Measurements from ENCODE around the gene PKNOX1. TPM values are rescaled to one million over a fixed set of nuclear protein-coding genes. Genes with fewer than 3 reads are reported as not detected.
"Not testable (repeated sequence)": the region's sequence is repeated elsewhere in the genome, so short reads cannot be mapped to it uniquely, and the experiment has no call there.

The PKNOX1 gene
- total and polyA plus RNA-seq, 2 donors (not counting 1 experiment from before 2014, with no cell fraction given): 12.2 to 43.8 TPM

DNA sequence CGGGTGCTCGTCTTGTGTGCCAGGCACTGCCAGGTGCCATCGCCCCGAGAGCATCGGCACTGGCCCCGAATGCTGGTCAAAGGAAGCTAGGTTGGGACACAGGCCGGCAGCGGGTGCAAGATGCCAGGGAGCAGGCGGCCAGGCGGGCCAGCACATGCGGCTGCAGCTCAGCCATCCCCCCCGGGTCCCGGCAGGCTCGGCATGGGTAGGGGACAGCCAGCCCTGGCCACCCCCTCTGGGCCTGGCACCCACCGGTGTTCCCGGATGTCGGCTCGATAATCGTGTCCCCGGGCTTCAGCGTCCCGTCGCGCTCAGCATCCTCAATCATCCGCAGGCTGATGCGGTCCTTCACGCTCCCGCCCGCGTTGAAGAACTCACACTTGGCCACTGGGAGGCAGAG is 91.6 kb downstream of the PKNOX1 start:
- not testable (repeated sequence) for H3K9ac ChIP-seq (ENCODE audit: insufficient read depth, low read length); H3K4me1 ChIP-seq (ENCODE audit: control insufficient read depth, extremely low read depth, insufficient read depth, low read length); H3K4me2 ChIP-seq (ENCODE audit: extremely low read depth, insufficient read depth, low read length); H2AFZ ChIP-seq (ENCODE audit: low read length); H3K4me3 ChIP-seq (replicated peaks in 1 of 4; ENCODE audit: control extremely low read depth in 1 of 4, insufficient read depth in 1 of 4, low read depth in 3 of 4, low read length in 4 of 4); DNase-seq (ENCODE audit: low read depth in 2 of 2); H3K36me3 ChIP-seq (ENCODE audit: control insufficient read depth, insufficient read depth, low read length); H3K79me2 ChIP-seq (ENCODE audit: control insufficient read depth, insufficient read depth, low read length); H3K27ac ChIP-seq (ENCODE audit: insufficient read depth, low read length); H4K20me1 ChIP-seq (ENCODE audit: control insufficient read depth, extremely low read depth, insufficient read depth, low read length); H3K9me3 ChIP-seq (ENCODE audit: control insufficient read depth, insufficient read depth, low read depth, low read length); H3K27me3 ChIP-seq (ENCODE audit: control insufficient read depth, insufficient read depth, low read length)

DNA sequence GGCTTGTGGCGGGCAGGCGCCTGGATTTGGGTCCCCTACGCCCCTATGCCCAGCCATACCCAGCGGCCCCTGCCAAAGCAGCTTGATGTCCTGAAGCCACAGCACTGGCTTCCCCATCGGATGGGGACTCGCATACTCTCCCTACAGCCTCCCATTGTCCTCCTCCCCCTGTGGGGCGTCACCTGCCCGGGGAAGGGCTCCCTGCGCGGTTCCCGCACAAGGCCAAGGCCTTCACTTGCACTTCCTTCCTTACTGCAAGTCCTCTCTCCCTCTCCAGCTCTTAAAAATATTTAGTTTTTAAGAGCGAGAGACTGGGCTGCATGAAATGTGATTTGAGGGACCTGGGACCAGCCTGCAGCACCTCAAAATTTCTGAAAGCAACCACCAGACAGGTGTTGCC is 92.3 kb downstream of the PKNOX1 start:
- H3K4me2 ChIP-seq (ENCODE audit: extremely low read depth, insufficient read depth, low read length); H3K36me3 ChIP-seq (ENCODE audit: control insufficient read depth, insufficient read depth, low read length); H3K27me3 ChIP-seq (ENCODE audit: control insufficient read depth, insufficient read depth, low read length); H4K20me1 ChIP-seq (ENCODE audit: control insufficient read depth, extremely low read depth, insufficient read depth, low read length); H3K9ac ChIP-seq (ENCODE audit: insufficient read depth, low read length); H3K4me3 ChIP-seq (replicated peaks in 1 of 4; ENCODE audit: control extremely low read depth in 1 of 4, insufficient read depth in 1 of 4, low read depth in 3 of 4, low read length in 4 of 4); H2AFZ ChIP-seq (ENCODE audit: low read length); H3K27ac ChIP-seq (ENCODE audit: insufficient read depth, low read length); H3K9me3 ChIP-seq (ENCODE audit: control insufficient read depth, insufficient read depth, low read depth, low read length); H3K4me1 ChIP-seq (ENCODE audit: control insufficient read depth, extremely low read depth, insufficient read depth, low read length); DNase-seq (ENCODE audit: low read depth in 2 of 2); H3K79me2 ChIP-seq (ENCODE audit: control insufficient read depth, insufficient read depth, low read length): not testable (repeated sequence)

DNA sequence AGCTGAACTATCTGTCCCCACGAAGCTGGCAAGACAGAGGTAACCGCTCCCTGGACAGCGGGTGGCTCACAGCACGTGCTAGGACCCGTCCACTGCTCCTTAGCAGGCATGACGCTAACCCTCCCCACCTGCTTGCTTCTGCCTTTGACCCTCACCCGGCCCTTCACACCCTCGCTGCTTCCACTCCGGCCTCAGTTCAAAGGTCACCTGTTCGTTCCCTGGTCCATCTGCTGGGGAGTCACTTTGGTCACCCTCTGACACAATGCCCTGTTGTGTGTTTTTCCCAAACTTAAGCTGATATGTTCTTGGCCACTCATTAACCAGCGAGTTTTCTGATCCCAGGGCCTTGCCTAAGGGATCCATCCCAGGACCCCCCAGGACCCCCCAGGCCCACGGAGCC is 93.7 kb downstream of the PKNOX1 start:
- not testable (repeated sequence) for H3K4me2 ChIP-seq (ENCODE audit: extremely low read depth, insufficient read depth, low read length); H3K36me3 ChIP-seq (ENCODE audit: control insufficient read depth, insufficient read depth, low read length); H3K9me3 ChIP-seq (ENCODE audit: control insufficient read depth, insufficient read depth, low read depth, low read length); H3K79me2 ChIP-seq (ENCODE audit: control insufficient read depth, insufficient read depth, low read length); H4K20me1 ChIP-seq (ENCODE audit: control insufficient read depth, extremely low read depth, insufficient read depth, low read length); H3K4me3 ChIP-seq (replicated peaks in 1 of 4; ENCODE audit: control extremely low read depth in 1 of 4, insufficient read depth in 1 of 4, low read depth in 3 of 4, low read length in 4 of 4); H3K9ac ChIP-seq (ENCODE audit: insufficient read depth, low read length); H3K27me3 ChIP-seq (ENCODE audit: control insufficient read depth, insufficient read depth, low read length); DNase-seq (ENCODE audit: low read depth in 2 of 2); H2AFZ ChIP-seq (ENCODE audit: low read length); H3K4me1 ChIP-seq (ENCODE audit: control insufficient read depth, extremely low read depth, insufficient read depth, low read length); H3K27ac ChIP-seq (ENCODE audit: insufficient read depth, low read length)

DNA sequence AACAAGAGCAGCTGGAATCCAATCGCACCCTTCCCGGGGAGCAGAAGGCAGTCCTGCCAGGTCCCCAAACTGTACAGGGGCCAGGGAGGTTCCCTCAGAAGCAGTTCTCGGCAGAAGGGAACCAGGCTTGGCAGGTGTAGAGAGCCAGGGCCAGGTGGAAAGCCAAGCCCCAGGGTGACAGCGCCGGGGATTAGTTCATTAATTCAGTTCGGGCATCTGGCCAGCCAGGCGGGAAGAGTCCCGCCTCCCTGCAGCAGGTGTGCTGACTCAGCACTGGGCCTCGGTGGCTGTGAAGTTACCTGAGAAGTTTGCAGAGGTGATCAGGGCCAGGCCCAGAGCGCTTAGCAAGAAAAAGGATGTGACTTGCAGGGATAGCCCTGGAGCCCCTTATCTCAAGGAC is 95.3 kb downstream of the PKNOX1 start:
- not testable (repeated sequence) for H3K27ac ChIP-seq (ENCODE audit: insufficient read depth, low read length); H3K9ac ChIP-seq (ENCODE audit: insufficient read depth, low read length); H4K20me1 ChIP-seq (ENCODE audit: control insufficient read depth, extremely low read depth, insufficient read depth, low read length); H3K9me3 ChIP-seq (ENCODE audit: control insufficient read depth, insufficient read depth, low read depth, low read length); H3K4me1 ChIP-seq (ENCODE audit: control insufficient read depth, extremely low read depth, insufficient read depth, low read length); H2AFZ ChIP-seq (ENCODE audit: low read length); H3K27me3 ChIP-seq (ENCODE audit: control insufficient read depth, insufficient read depth, low read length); DNase-seq (ENCODE audit: low read depth in 2 of 2); H3K4me3 ChIP-seq (replicated peaks in 1 of 4; ENCODE audit: control extremely low read depth in 1 of 4, insufficient read depth in 1 of 4, low read depth in 3 of 4, low read length in 4 of 4); H3K36me3 ChIP-seq (ENCODE audit: control insufficient read depth, insufficient read depth, low read length); H3K79me2 ChIP-seq (ENCODE audit: control insufficient read depth, insufficient read depth, low read length); H3K4me2 ChIP-seq (ENCODE audit: extremely low read depth, insufficient read depth, low read length)

DNA sequence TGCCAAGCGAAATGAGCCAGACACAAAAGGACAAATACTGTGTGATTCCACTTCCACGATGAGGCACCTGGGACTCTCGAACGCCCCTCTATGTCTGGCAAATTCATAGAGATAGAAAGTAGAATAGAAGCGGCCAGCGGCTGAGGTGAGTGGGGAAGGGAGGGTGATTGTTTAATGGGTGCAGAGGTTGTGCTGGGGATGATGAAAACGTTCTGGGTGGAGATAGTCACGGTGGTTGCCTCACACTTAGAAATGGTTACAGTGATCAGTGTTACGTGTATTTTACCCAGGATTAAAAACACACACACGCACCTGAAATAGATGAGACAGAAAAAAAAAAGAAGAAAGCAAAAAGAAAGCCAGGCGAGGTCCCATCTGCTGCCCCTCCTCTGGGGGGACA is 98.4 kb downstream of the PKNOX1 start:
- not testable (repeated sequence) for H4K20me1 ChIP-seq (ENCODE audit: control insufficient read depth, extremely low read depth, insufficient read depth, low read length); H3K27me3 ChIP-seq (ENCODE audit: control insufficient read depth, insufficient read depth, low read length); H2AFZ ChIP-seq (ENCODE audit: low read length); DNase-seq (ENCODE audit: low read depth in 2 of 2); H3K4me3 ChIP-seq (replicated peaks in 1 of 4; ENCODE audit: control extremely low read depth in 1 of 4, insufficient read depth in 1 of 4, low read depth in 3 of 4, low read length in 4 of 4); H3K9me3 ChIP-seq (ENCODE audit: control insufficient read depth, insufficient read depth, low read depth, low read length); H3K27ac ChIP-seq (ENCODE audit: insufficient read depth, low read length); H3K36me3 ChIP-seq (ENCODE audit: control insufficient read depth, insufficient read depth, low read length); H3K9ac ChIP-seq (ENCODE audit: insufficient read depth, low read length); H3K4me1 ChIP-seq (ENCODE audit: control insufficient read depth, extremely low read depth, insufficient read depth, low read length); H3K79me2 ChIP-seq (ENCODE audit: control insufficient read depth, insufficient read depth, low read length); H3K4me2 ChIP-seq (ENCODE audit: extremely low read depth, insufficient read depth, low read length)

DNA sequence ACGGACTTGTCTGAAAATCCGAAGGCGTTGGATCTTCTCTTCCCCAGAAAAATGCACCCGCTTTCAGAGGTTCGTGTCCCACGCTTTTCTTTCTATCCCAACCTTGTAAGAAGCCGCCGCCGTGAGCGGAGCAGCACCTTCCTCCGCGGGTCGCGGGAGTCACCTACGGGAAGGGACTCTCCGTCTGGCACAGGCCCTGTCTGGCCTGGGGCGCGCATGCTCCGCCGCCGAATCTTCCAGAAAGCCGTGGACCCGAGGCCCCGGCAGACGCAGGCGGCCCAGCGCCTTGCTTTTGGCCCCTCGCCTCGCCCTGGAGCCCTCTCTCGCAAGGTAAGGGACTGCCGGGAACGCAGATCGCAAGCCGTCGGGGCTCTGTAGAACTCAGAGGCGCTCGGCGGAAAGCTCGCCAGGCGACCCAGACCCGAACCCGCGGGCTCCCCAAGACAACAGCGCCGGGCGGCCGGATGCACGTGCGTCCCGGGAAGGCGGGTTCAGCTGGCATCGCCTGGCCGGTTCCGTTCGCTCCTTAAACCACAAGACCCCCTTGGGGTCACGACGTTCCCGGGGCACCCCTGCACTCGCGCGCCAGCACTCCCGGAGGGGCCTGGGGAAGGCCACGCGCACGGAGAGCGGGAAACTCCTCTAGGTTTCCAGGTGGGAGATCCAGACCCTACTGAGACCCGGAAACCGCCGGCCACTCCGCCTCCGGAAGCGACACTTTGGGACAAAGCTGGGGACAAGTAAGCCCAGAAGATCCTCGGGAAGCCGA is 100.2 kb downstream of the PKNOX1 start:
- H3K9ac ChIP-seq (ENCODE audit: insufficient read depth, low read length); H3K27me3 ChIP-seq (ENCODE audit: control insufficient read depth, insufficient read depth, low read length); H3K36me3 ChIP-seq (ENCODE audit: control insufficient read depth, insufficient read depth, low read length); H4K20me1 ChIP-seq (ENCODE audit: control insufficient read depth, extremely low read depth, insufficient read depth, low read length); H3K4me3 ChIP-seq (replicated peaks in 1 of 4; ENCODE audit: control extremely low read depth in 1 of 4, insufficient read depth in 1 of 4, low read depth in 3 of 4, low read length in 4 of 4); H3K4me1 ChIP-seq (ENCODE audit: control insufficient read depth, extremely low read depth, insufficient read depth, low read length); DNase-seq (ENCODE audit: low read depth in 2 of 2); H3K79me2 ChIP-seq (ENCODE audit: control insufficient read depth, insufficient read depth, low read length); H3K27ac ChIP-seq (ENCODE audit: insufficient read depth, low read length); H3K4me2 ChIP-seq (ENCODE audit: extremely low read depth, insufficient read depth, low read length); H2AFZ ChIP-seq (ENCODE audit: low read length); H3K9me3 ChIP-seq (ENCODE audit: control insufficient read depth, insufficient read depth, low read depth, low read length): not testable (repeated sequence)
